HG03064 (cell line): ENCODE results near the gene IFT43.
"Not testable (repeated sequence)": the region's sequence is repeated elsewhere in the genome, so short reads cannot be mapped to it uniquely, and the experiment has no call there.

Experiments
- ATAC-seq: cut with Tn5 transposase; IDR thresholded peaks from one replicate; pipeline ENCODE4 v1.9.1; 2021; ENCODE audit warnings: low read depth; ENCODE audit not compliant: unreplicated experiment

IFT43 gene

DNA sequence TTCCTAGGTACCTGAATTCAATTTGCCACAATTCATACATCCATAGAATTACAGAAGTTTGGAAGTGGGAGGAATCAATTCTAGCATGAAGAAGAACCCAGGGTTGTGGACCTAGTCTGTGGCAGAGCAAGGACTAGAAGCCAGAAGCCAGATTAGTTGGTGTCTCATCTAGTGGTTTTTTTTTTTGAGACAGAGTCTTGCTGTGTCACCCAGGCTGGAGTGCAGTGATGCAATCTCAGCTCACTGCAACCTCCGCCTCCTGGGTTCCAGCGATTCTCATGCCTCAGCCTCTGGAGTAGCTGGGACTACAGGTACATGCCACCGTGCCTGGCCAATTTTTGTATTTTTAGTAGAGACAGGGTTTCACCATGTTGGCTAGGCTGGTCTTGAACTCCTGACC is 24.1 kb downstream of the IFT43 start:
- ATAC-seq = not testable (repeated sequence)

- ATAC-seq = no peak
Observed at GRCh38 chr14:76011930-76012329, 26.4 kb downstream of the IFT43 start.

DNA sequence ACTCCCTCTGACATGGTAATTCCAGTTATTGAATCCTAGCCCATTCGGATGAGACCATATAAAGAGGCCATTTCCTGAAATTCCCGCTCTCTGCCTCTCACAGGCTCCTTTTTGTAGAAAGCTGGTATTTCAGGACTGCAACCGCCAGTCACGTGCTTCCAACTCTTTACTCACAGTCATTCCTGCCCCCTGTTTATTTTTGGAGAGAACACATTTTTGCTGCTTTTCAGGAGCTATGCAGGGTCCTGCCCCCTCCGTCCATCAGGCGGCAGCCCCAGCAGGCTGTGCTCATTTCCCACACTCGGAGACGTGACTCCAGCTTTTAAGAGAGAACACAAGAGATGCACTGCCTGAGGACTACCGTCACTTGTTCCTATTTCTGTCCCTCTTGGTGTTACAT is 26.8 kb downstream of the IFT43 start:
- no peak for ATAC-seq

GRCh38 chr14:76015191-76015590 is 29.6 kb downstream of the IFT43 start:
- ATAC-seq = no peak

DNA sequence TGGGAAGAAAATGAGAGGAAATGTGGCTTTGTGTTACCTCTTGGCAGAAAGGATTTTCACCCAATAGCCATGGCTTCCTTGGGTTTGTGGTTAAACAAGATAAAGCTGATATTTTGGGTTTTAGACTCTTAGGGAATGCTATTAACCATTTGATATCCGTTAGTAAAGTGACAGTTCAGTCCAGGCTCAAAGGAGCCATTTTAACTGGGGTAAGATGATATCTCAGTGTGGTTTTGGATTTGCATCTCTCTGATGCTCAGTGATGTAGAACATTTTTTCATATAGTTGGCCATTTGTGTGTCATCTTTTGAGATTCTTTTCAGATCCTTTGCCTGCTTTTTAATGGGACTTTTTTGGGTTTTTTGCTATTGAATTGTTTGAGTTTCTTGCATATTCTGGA is 30.1 kb downstream of the IFT43 start:
- ATAC-seq = no peak

DNA sequence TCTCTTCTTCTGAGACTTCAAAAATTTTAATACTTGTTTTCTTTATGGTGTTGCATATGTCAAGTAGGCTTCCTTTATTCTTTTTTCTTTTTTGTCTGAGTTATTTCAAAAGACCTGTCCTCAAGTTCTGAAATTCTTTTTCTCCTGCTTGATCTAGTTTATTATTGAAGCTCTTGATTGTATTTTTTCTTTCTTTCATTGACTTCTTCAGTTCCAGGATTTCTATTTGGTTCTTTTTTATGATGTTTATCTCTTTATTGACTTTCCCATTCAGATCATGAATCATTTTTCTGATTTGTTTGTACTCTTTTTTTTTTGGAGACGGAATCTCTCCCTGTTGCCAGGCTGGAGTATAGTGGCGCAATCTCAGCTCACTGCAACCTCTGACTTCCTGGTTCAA is 34.1 kb downstream of the IFT43 start:
- ATAC-seq = no peak

DNA sequence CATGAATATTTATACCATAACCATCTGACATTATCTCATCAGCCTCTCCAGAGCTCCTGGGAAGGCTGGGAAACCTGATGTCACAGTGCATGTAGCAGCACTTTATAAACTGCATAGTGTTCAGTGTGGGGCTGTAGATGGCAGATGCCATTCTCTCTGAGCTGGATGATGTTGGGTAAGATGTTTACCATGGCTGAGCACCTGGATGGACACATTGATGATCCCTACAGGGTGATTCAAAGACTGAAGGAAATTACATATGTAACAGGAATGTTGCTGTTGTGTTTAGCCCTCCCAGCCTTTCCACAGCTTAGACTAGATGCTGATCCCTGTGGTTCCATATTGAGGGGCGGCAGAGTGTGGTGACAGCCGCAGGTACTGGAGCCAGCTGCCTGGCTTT is 37.4 kb downstream of the IFT43 start:
- no peak for ATAC-seq

GRCh38 chr14:76023757-76024156 is 38.2 kb downstream of the IFT43 start:
- no peak for ATAC-seq

DNA sequence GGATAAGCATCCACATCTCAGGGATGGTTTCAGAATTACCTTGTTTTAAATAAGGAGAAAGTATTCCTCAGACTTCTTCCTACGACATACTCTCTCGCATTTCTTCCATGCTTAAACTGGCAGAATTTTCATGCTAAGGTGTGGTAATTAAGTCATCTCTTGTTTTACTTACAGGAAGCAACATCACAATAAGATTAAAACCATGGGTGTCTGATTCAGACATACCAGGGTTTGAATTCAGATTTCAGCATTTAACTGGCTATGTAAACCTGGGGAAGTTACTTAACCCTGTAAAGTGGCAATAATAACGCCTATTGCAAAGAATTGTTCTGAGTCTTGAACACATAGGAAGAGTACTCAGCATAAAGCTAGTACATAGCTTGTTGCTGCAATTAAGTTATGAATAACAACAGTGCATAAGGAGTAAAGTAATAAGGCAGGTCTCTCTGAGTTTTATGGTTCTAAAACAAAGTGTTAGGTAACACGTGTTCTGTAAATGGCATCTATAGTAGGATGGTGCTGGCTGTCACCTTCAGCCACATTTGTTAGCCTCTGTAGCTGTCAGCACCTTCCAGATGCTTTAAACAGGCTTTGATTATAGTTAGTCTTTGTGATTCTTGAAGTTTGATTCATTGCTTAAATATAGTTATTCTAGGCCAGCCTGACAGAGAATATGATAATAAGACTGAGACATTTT is 38.8 kb downstream of the IFT43 start:
- no peak for ATAC-seq

- ATAC-seq = no peak
Observed at GRCh38 chr14:76034566-76034965, 49.0 kb downstream of the IFT43 start.

- ATAC-seq = no peak
Observed at GRCh38 chr14:76040704-76041103, 55.1 kb downstream of the IFT43 start.

GRCh38 chr14:76045773-76046172 is 60.2 kb downstream of the IFT43 start:
- ATAC-seq = no peak

DNA sequence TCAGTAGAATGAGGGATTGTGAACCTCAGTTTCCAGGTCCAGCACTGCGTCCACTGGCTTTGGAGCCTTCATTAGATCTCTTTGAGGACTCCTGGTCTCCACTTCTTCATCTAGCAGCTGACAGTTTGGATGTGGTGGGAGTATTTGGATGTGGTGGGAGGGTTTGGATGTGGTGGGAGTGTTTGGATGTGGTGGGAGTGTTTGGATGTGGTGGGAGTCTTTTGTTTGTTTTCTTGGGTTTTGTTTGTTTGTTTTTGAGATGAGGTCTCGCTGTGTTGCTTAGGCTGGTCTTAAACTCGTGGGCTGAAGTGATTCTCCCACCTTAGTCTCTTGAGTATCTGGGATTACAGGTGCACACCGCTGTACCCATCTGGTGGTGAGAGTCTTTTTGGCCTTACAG is 64.7 kb downstream of the IFT43 start:
- ATAC-seq = no peak

DNA sequence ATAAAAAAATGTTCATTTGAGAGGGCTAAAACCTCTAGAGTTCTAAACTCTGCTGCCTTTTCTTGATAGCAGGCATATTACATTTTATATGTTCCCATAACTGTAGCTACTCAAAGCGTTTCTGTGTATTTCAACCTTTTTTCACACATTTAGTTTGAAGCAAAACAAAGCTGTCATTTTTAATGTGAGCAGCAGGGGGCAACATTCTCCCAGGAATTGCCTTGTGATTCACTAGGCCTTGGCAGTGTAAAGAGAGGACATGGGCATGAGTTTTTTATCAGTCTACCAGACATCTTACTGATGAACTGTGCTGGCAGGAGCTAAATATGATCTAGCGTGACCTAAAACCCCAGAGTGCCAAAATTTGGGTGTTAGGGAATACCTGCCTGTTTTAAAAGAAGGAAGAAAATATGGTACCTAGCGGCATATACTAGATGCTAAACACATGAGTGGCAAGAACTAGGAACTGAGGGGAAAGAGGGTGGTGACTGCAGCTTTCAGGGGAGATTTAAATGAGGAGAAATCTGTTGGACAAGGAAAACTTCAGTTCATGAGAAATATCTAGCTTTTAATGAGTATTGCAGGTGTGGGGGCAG is 65.3 kb downstream of the IFT43 start:
- ATAC-seq = no peak

- ATAC-seq = no peak
Observed at GRCh38 chr14:76051717-76052465, 66.3 kb downstream of the IFT43 start.

GRCh38 chr14:76053572-76054355 is 68.2 kb downstream of the IFT43 start:
- no peak for ATAC-seq

DNA sequence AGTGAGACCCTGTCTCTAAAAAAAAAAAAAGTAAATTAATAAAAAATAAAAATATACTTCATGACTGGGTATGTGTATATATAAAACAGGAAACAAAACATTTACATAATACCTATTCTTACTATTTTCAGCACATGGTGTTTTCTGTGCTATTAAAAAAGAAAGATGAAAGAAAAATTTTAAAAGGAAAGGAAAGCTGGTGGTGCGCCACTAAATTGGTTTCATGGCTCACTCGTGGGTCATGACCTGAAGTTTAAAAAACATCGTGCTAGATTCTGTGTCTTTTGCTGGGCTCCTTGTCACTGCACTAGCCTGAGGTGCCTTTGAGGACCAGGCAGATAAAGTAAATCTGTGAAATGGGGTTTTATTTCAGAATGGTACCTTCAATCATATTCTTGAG is 69.8 kb downstream of the IFT43 start:
- no peak for ATAC-seq

DNA sequence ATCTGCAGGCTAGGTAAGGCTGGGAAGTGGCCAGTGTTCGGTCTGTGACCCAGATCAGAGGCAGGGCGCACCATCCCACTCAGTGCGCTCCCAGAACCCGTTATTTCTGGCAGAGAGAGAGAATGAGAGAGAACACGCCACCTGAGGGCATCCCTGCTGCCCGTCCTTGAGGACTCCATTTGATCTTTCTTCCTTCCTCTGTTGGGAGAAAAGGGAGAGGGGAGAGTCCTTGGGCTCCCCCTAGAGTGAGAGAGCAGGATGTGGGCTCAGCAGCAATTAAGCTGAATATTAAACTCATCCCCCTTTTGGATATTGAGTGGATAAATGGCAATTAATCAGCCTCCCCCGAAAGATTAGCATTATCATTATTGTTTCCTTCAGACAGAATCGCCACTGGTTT is 70.6 kb downstream of the IFT43 start:
- no peak for ATAC-seq

DNA sequence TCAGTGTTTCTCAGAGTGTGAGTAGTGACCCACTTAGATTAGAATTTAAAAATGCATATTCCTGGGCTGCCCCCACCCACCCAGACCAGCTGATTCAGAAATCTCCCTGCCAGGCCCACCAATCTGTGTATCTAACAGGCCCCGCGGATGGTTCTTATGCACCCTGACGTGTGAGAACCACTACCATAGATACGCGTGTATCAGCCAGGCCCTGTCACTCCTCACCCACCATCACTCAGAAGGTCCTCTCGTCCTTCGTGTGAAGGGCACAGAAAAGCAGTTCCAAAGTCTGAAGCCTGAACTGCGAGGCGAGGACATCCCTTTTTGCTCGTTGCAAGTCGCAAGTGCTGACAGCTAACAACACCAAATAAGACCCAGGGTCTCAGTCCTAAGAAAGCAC is 72.4 kb downstream of the IFT43 start:
- no peak for ATAC-seq

GRCh38 chr14:76063327-76063726 is 77.8 kb downstream of the IFT43 start:
- no peak for ATAC-seq

DNA sequence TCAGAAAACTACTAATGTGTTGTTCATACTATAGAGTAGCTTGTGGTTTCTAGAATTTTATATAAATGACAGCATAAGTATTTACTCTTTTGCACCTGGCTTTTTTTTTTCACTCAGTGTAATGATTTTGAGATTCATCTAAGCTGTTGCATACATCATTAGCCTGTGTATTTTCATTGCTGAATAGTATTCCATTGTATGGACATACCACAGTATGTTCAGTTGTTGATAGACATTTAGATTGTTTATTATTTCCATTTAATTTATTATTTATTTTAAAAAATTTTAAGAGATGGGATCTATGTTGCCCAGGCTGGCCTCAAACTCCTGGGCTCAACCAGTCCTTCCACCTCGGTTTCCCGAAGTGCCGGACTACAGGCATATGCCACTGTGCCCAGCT is 80.0 kb downstream of the IFT43 start:
- no peak for ATAC-seq
